Immature natural killer cell (primary cell): Measurements from ENCODE around the gene RLIM. TPM values are rescaled to one million over a fixed set of nuclear protein-coding genes. Genes with fewer than 3 reads are reported as not detected.
A peak's percentile ranks its signal among the peaks of the same experiment; 100 is the strongest.
"Not testable (repeated sequence)": the region's sequence is repeated elsewhere in the genome, so short reads cannot be mapped to it uniquely, and the experiment has no call there.

Experiments
- DNase-seq, 3 donors: peaks; one replicate each; pipeline ENCODE4 v3.0.0; 2022; ENCODE audit warnings: mixed read lengths in 1 of 3
- H3K27ac Mint-ChIP-seq, 6 donors: one replicate each; pipeline ENCODE4 v1.8.0; 2020; ENCODE audit warnings: mixed read lengths in 6 of 6, mild to moderate bottlenecking in 5 of 6, inconsistent platforms in 4 of 6, moderate library complexity in 3 of 6
- H3K27me3 Mint-ChIP-seq, 3 donors: one replicate each; pipeline ENCODE4 v1.8.0; 2020 to 2021; ENCODE audit warnings: low read depth in 3 of 3, mild to moderate bottlenecking in 3 of 3, mixed read lengths in 3 of 3, moderate library complexity in 3 of 3, inconsistent platforms in 1 of 3
- H3K36me3 Mint-ChIP-seq, 3 donors: one replicate each; pipeline ENCODE4 v1.8.0; 2020; ENCODE audit warnings: mixed read lengths in 3 of 3, inconsistent platforms in 2 of 3, mild to moderate bottlenecking in 2 of 3
- H3K4me1 Mint-ChIP-seq, 2 donors: one replicate each; pipeline ENCODE4 v1.8.0; 2020; ENCODE audit warnings: inconsistent platforms in 2 of 2, mild to moderate bottlenecking in 2 of 2, mixed read lengths in 2 of 2, moderate library complexity in 1 of 2
- H3K4me3 Mint-ChIP-seq, 5 donors: one replicate each; pipeline ENCODE4 v1.8.0; 2020; ENCODE audit warnings: mild to moderate bottlenecking in 5 of 5, mixed read lengths in 5 of 5, inconsistent platforms in 3 of 5, moderate library complexity in 3 of 5
- H3K9me3 Mint-ChIP-seq, 6 donors: one replicate each; pipeline ENCODE4 v1.8.0; 2020; ENCODE audit warnings: mild to moderate bottlenecking in 6 of 6, mixed read lengths in 6 of 6, inconsistent platforms in 4 of 6, moderate library complexity in 3 of 6
- polyA plus RNA-seq, 3 donors: library from polyadenylated mRNA; unstranded; fragments of 300-500 nt; fragmentation: Illumina TruSeq; gene quantifications; one replicate each; pipeline ENCODE4 v1.2.3, GENCODE V29; 2021

RLIM gene, protein sequence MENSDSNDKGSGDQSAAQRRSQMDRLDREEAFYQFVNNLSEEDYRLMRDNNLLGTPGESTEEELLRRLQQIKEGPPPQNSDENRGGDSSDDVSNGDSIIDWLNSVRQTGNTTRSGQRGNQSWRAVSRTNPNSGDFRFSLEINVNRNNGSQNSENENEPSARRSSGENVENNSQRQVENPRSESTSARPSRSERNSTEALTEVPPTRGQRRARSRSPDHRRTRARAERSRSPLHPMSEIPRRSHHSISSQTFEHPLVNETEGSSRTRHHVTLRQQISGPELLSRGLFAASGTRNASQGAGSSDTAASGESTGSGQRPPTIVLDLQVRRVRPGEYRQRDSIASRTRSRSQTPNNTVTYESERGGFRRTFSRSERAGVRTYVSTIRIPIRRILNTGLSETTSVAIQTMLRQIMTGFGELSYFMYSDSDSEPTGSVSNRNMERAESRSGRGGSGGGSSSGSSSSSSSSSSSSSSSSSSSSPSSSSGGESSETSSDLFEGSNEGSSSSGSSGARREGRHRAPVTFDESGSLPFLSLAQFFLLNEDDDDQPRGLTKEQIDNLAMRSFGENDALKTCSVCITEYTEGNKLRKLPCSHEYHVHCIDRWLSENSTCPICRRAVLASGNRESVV
- polyA plus RNA-seq, result 1 to 10 TPM; 5.6 to 8.0 (median 8.0) TPM

DNA sequence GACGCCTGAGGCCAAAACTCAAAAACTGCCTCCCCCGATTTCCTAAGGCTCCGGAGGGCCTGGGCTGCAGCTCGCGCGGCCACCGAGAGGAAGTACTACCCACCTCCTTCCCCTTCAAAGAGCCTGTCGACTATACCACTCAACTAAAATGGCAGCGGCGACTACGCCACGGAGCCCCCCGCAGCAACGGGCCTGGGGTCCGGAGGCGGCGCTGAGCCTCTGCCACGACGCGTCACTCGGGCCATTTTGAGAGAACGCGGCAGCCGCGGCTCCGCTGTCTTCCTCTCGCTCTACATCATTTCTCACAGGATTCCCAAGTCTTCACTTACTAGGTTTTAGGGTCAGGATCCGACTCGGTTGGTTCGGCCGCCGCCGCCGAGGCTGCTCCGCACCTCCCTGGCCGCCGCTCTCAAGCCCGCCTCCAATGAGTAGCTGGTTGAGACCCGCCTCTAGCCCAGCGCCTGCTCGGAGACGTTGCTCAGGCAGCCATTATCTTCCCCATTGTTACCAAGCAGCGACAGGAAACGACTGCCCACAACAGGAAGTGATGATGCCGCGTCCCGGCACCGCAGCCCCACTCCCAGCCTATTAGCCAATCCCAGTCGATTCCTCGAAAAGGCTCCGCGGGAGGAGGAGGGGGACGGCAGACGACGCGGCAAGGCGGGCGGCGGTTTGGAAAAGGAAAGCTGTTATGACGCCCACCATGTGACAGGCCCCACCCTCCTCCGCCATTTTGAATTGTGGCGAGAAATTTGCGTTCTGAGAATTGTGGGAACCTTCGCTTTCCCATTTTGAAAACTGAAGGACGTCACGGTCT, at the start of gene RLIM:
Gene RLIM, minus strand, starts transcription at position 532 of the 817 bp plus-strand sequence. CDS start 18,647 bp downstream, outside the sequence.
- peaks cover 14 to 32% of the 10 kb centered on the region in 2 donors for H3K4me1 Mint-ChIP-seq
- peak within 1 kb of the TSS; percentile 99 to 100 (median 99) for H3K27ac Mint-ChIP-seq
- H3K4me3 Mint-ChIP-seq, result peak within 1 kb of the TSS; percentile 97 to 98 (median 97)
- H3K9me3 Mint-ChIP-seq, result no peaks in the 10 kb centered on the region
- DNase-seq, result peak; percentile 93 to 94 (median 93)
- peaks cover 0 to 4% (median 0%) of the 10 kb centered on the region in 3 donors for H3K36me3 Mint-ChIP-seq
- H3K27me3 Mint-ChIP-seq, result peaks cover 10 to 15% (median 10%) of the 10 kb centered on the region in 3 donors

DNA sequence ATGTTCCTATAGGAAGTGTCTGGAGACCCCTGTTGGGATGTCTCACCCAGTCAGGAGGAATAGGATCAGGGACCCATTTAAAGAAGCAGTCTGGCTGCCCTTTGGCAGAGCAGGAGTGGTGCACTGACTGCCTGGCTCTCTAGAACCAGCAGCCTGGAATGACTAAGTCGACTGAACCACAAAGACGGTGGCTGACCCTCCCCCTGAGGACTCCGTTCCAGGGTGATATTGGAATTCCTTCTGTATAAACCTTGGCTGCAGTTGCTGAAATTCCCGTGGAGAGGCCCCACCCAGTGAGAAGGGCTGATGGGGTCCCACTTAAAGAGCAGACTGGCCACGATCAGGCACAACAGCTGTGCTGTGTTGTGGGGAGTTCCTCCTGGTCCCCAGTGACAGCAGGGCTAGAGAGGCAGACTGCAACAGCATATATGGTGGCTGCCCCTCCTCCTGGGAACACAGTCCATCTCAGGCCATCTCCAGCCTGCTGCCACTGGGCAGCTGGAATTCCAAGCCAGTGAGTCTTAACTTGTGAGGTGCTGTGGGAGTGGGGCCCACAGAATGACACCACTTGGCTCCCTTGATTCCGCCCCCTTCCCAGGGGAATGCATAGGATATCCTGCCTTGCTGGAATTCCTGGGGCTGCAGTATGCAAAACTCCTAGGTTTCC, 41.8 kb upstream of the RLIM start:
- Mint-ChIP-seq H3K4me1 (no peaks in the 10 kb centered on the region), H3K36me3 (no peaks in the 10 kb centered on the region), H3K4me3 (no peak overlapping the region), H3K27ac (no peak overlapping the region), H3K9me3 (no peaks in the 10 kb centered on the region), H3K27me3 (peaks cover 0 to 13% (median 6%) of the 10 kb centered on the region in 3 donors)
- no peak for DNase-seq

DNA sequence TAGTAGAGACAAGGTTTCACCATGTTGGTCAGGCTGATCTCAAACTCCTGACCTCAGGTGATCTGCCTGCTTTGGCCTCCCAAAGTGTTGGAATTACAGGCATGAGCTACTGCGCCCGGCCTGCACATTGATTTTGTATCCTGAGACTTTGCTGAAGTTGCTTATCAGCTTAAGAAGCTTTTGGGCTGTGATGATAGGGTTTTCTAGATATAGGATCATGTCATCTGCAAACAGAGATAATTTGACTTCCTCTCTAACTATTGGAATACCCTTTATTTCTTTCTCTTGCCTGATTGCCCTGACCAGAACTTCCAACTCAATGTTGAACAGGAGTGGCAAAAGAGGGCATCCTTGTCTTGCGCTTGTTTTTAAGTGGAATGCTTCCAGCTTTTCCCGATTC, 40.5 kb upstream of the RLIM start:
- H3K9me3 Mint-ChIP-seq, H3K27ac Mint-ChIP-seq, DNase-seq, H3K4me3 Mint-ChIP-seq, H3K4me1 Mint-ChIP-seq, H3K36me3 Mint-ChIP-seq: not testable (repeated sequence)
- peaks cover 0 to 13% (median 5%) of the 10 kb centered on the region in 3 donors for H3K27me3 Mint-ChIP-seq

DNA sequence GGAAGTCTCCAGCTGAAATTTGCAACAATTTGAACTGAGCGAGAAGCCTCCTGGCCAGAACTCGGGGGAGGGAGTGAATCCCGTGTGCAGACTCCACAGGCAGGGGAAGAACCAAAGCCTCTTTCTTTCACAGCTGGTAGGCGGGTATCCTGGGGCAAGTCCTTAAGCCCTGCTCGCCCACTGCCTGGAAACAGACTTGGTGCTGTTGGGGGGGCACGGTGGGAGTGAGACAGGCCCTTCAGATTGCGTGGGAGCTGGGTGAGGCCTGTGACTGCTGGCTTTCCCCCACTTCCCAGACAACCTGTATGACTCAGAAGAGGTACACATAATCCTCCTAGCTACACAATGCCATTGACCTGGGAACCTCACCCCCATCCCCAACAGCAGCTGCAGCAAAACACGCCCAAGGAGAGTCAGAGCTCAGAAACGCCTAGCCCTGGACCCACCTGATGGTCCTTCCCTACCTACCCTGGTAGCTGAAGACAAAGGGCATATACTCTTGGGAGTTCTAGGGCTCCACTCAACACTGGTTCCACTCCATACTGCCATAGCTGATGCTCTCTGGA, 22.4 kb upstream of the RLIM start:
- H3K4me3 Mint-ChIP-seq, result no peak overlapping the region
- no peaks in the 10 kb centered on the region for H3K4me1 Mint-ChIP-seq
- no peak for DNase-seq
- no peaks in the 10 kb centered on the region for H3K36me3 Mint-ChIP-seq
- H3K9me3 Mint-ChIP-seq, result no peaks in the 10 kb centered on the region
- H3K27me3 Mint-ChIP-seq, result peaks cover 4 to 20% (median 5%) of the 10 kb centered on the region in 3 donors
- no peak overlapping the region for H3K27ac Mint-ChIP-seq

DNA sequence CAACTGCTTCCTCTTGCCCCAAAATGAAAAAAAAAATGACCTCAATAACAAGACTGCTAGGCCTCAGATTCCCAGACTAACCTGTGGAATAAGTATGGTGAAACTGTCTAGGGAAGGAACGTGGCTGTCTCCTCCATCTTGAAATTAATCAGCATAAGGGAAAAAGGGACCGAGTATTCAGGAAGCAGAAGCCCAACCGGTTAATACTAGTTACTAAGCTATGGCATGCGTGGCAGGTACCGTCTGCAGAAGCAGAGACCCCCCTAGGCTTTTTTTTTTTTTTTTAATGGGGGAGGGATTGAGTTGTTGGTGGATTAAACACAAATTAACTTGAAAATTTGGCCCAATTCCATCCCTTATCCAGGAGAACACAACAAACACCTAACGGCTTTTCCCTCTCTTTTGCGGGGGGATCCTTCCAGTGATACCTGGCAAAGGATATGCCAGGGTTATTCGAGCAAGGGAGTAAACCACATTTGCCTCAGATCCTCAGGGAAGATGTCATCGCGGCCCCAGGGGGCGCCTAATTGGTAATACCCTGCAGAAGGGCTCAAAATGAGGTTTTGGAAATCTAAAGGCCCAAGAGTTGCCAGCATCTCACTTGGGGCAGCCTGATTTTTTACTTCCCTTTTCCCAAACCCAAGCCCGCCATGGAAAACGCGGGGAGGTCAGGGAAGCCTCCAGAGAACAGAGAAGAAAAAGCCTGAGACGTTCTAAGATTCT, 893 bp downstream of the RLIM start:
- H3K9me3 Mint-ChIP-seq, result no peaks in the 10 kb centered on the region
- peaks cover 10 to 15% (median 10%) of the 10 kb centered on the region in 3 donors for H3K27me3 Mint-ChIP-seq
- H3K27ac Mint-ChIP-seq, result peak overlapping the region; percentile 99 to 100 (median 99)
- H3K36me3 Mint-ChIP-seq, result peaks cover 0 to 4% (median 0%) of the 10 kb centered on the region in 3 donors
- H3K4me3 Mint-ChIP-seq, result peak overlapping the region; percentile 97 to 98 (median 97)
- peak in 1 of 3 donors; percentile 14 for DNase-seq
- H3K4me1 Mint-ChIP-seq, result peaks cover 15 to 36% of the 10 kb centered on the region in 2 donors

DNA sequence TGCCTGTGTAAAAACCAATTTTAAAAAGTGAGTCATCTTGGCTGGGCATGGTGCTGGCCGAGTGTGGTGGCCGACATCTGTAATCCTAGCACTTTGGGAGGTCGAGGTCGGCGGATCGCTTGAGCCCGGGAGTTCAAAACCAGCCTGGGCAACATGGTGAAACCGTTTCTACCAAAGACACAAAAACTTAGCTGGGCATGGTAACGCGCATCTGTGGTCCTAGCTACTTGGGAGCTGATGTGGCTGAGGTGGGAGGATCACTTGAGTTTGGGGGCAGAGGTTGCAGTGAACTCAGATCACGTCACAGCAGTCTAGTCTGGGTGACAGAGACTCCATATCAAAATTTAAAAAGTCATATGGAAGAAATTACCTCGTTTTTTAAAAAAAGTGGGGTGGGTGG, 7.6 kb downstream of the RLIM start:
- Mint-ChIP-seq H3K4me3 (no peak overlapping the region), H3K36me3 (peaks cover 0 to 4% (median 0%) of the 10 kb centered on the region in 3 donors), H3K27me3 (peaks cover 0 to 3% (median 0%) of the 10 kb centered on the region in 3 donors), H3K4me1 (peaks cover 21 to 56% of the 10 kb centered on the region in 2 donors), H3K9me3 (no peaks in the 10 kb centered on the region), H3K27ac (no peak overlapping the region)
- no peak for DNase-seq

DNA sequence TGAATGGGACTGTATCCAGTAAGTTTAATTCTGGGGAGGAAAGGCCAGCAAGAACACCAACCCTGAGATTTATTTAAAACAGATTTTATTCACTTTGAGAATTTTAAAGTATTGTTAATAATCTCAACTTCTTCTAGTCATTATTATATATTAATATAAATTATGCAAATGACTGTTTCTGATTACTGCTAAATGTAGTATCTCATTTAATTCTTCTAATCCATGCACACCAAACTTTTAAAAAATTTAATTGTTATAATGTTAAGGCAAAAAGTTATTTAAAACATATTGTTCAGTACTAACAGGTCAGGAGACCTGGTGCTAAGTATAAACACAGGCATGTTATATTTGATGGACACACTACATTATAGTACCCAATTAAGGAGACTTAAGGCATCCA, 8.1 kb downstream of the RLIM start:
- Mint-ChIP-seq H3K27ac (no peak overlapping the region), H3K36me3 (peaks cover 0 to 4% (median 0%) of the 10 kb centered on the region in 3 donors), H3K9me3 (no peaks in the 10 kb centered on the region), H3K4me3 (no peak overlapping the region), H3K4me1 (peaks cover 23 to 56% of the 10 kb centered on the region in 2 donors), H3K27me3 (peaks cover 0 to 3% (median 0%) of the 10 kb centered on the region in 3 donors)
- DNase-seq, result no peak

DNA sequence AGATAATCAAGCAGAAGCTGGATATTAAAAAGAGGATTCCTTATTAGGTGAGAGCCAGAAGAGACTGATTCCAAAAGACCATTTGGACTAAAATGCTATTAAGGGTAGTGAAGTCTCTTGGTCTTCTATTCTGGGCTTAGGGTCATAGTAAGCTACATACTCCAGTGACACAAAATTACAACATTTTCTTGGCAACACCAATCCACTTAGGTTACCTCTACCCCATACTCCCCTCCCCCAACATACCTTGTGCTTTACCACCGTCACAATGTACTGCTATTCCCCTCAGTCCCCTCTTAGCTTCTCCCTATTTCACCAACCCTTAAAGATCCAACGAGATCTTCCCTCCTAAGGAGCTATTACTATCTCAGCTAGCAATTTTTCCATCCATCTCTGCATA, 11.4 kb downstream of the RLIM start:
- H3K27ac Mint-ChIP-seq, result peak overlapping the region in 1 of 6 donors; percentile 45
- no peaks in the 10 kb centered on the region for H3K36me3 Mint-ChIP-seq
- H3K27me3 Mint-ChIP-seq, result peaks cover 0 to 7% (median 0%) of the 10 kb centered on the region in 3 donors

DNA sequence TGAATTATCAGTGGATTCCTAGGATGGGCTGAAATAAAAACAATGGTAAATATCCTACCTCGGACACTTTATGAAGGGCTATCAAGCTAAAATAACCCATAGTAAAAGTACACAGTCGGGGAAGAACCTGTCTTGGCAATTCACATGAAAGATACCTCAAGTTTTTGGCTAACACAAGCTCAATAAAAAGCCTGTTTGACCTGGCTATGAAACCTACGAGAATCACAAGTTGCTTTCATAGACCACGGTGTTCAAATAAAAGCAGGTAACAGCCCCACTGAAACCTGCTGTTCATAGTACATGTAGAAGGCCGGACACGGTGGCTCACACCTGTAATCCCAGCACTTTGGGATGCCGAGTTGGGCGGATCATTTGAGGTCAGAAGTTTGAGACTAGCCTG, 12.3 kb downstream of the RLIM start:
- no peak overlapping the region for H3K27ac Mint-ChIP-seq
- no peak overlapping the region for H3K4me3 Mint-ChIP-seq
- peaks cover 0 to 7% (median 0%) of the 10 kb centered on the region in 3 donors for H3K27me3 Mint-ChIP-seq
- peaks cover 41 to 67% of the 10 kb centered on the region in 2 donors for H3K4me1 Mint-ChIP-seq
- H3K36me3 Mint-ChIP-seq, result no peaks in the 10 kb centered on the region
- DNase-seq, result no peak
- H3K9me3 Mint-ChIP-seq, result no peaks in the 10 kb centered on the region

More for the DNA sequence above, 11.4 kb downstream of the RLIM start:
- Mint-ChIP-seq H3K4me3 (peak overlapping the region in 1 of 5 donors; percentile 9), H3K4me1 (peaks cover 41 to 69% of the 10 kb centered on the region in 2 donors), H3K9me3 (no peaks in the 10 kb centered on the region)
- no peak for DNase-seq

DNA sequence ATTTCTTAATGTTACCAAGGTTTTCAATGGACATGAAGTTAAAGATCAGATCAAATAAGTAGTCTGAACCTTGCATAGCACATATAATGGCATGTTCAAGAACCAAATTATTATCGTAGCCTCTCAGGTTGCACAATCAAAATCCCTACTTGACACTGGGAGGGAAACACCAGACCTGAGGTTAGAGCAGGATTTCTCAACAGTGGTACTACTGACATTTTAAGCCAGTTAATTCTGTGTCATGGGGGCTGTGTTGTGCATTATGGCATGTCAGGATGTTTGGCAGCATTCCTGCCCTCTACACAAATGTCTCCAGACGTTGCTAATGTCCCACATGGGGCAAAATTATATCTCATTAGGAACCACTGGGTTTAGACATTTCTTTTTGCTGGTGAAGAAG, 20.8 kb downstream of the RLIM start:
- Mint-ChIP-seq H3K9me3 (peaks cover 0 to 1% (median 0%) of the 10 kb centered on the region in 6 donors), H3K4me3 (no peak overlapping the region), H3K36me3 (peaks cover 6 to 13% (median 7%) of the 10 kb centered on the region in 3 donors)

DNA sequence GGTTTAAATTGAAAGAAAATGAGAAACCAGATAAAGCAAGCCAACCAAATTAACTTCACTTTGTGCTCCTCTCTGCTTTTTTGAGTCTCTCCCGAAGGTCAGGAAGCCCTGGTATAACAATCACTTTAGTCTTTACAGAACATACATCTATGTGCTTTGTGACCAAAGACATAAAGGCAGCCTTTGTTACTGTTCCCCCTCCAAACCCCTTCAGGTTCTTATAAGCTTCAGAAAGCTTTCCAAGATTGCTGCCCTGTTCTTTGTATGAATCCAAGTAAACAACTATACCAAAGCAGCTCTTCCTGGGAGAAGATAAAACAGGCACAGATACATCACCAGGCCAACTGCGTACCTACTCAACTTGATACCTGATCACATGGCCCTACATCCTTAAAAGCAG, 28.7 kb downstream of the RLIM start:
- Mint-ChIP-seq H3K4me3 (no peak overlapping the region), H3K27me3 (peaks cover 0 to 5% (median 3%) of the 10 kb centered on the region in 3 donors), H3K27ac (no peak overlapping the region), H3K36me3 (peaks cover 0 to 4% (median 0%) of the 10 kb centered on the region in 3 donors), H3K9me3 (no peaks in the 10 kb centered on the region), H3K4me1 (peaks cover 0 to 16% of the 10 kb centered on the region in 2 donors)
- DNase-seq, result no peak

More for the DNA sequence above, 20.8 kb downstream of the RLIM start:
- DNase-seq, result no peak
- peak overlapping the region in 1 of 6 donors; percentile 40 for H3K27ac Mint-ChIP-seq
- peaks cover 0 to 6% (median 0%) of the 10 kb centered on the region in 3 donors for H3K27me3 Mint-ChIP-seq
- H3K4me1 Mint-ChIP-seq, result no peaks in the 10 kb centered on the region

DNA sequence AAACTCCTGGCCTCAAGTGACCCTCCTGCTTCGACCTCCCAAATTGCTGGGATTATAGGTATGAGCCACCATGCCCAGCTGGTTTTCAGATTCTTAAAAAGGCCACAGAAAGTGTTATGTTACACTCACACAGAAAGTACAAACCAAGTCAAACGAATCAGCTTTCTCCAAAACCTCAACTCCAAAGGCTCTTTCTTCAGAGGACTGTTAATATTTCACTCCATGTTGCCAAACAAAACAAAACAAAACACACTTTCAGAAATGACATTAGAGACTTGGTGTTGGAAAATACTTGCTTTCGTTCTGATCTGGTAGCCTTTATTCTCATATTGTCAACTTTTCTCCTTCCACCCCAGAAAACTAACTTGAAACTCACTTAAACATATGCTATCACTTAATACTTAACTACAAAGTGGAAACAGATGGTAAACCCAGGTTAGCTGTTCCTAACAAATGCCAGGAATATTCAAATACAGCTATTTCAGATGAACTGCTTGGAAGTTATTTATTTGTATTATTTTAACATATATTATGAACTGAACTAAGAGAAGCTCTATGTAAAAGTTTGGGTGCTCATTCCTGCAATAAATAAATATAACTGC, 34.7 kb downstream of the RLIM start:
- Mint-ChIP-seq H3K36me3 (no peaks in the 10 kb centered on the region), H3K4me1 (peaks cover 0 to 1% of the 10 kb centered on the region in 2 donors), H3K27ac (peak overlapping the region in 1 of 6 donors; percentile 2), H3K27me3 (no peaks in the 10 kb centered on the region), H3K4me3 (no peak overlapping the region), H3K9me3 (no peaks in the 10 kb centered on the region)
- no peak for DNase-seq
